ENCODE results near the gene ATXN7L3. TPM values are rescaled to one million over a fixed set of nuclear protein-coding genes. Genes with fewer than 3 reads are reported as not detected.

Gene ATXN7L3
- total RNA-seq, 2 experiments from 2014 or later = 58.1 to 62.3 TPM

GRCh38 chr17:44198721-44199552 is 747 bp downstream of the ATXN7L3 start:
- intact Hi-C loops (cut with micrococcal nuclease) = no loop called here
- Mint-ChIP-seq H3K4me3 (peak overlapping the region; percentile 83), H3K27me3 (no peaks in the 10 kb centered on the region), H3K27ac (peak overlapping the region; percentile 87), H3K9me3 (no peaks in the 10 kb centered on the region), H3K36me3 (ENCODE audit: low read depth) (peaks cover 15% of the 10 kb centered on the region), H3K4me1 (ENCODE audit: low read depth) (peaks cover 33% of the 10 kb centered on the region)
- no peak for TF ChIP-seq CTCF (IDR thresholded peaks at IDR 0.05)
- ATAC-seq (peak; percentile 13), DNase-seq (peak; percentile 61)
- ChIA-PET POLR2A (interaction anchor here (0.6 to 3.9 kb wide), 10 partner anchors 8 to 156 kb away, joined by 3 to 35 read pairs (median 4); partner anchors contain the start of genes TMUB2 and UBTF), CTCF (interaction anchor here (1.0 to 2.7 kb wide), 5 partner anchors 11 to 147 kb away, joined by 4 to 11 read pairs (median 6); partner anchors contain the start of gene GRN)

DNA sequence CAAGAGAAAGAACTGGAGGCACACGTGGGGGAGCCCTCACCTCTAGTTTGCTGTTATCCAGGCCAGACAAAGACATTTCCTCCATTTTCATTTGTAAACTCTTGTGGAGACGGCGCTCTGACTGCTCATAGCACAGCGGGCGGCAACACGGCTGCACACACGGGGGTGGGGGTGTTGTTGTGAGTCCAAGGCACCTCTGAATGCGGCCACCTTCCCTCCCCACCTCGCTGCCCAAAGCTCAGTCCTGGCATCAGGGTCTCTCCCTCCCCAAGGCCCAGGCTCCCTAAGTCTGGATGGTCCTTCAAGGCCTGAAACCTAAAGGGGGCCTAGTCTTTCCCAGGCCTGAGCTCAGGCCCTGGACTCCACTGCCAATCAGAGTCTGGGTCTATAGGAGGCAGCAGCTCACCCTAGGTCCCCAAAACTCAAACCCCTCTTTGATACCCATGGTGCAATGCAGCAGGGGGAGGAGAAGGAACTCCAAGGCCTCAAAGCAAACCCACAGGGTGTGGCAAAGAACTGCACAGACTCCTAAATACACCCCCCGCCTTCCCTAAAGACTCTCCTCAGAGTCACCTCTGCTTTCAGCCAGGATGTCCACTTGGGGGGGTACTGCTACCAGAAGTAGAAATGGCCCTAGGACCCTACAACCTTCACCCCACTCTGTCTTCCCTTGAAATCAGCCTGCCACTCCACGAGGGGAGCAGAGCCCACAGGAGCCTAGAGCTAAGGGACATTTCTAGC is 1.5 kb downstream of the ATXN7L3 start:
- Mint-ChIP-seq H3K4me3 (peak overlapping the region; percentile 83), H3K27me3 (no peaks in the 10 kb centered on the region), H3K9me3 (no peaks in the 10 kb centered on the region), H3K27ac (peak overlapping the region; percentile 87), H3K4me1 (ENCODE audit: low read depth) (peaks cover 26% of the 10 kb centered on the region), H3K36me3 (ENCODE audit: low read depth) (peaks cover 15% of the 10 kb centered on the region)
- POLR2A ChIA-PET = interaction anchor here (0.9 to 3.9 kb wide), 7 partner anchors 9 to 23 kb away, joined by 3 to 35 read pairs (median 10); partner anchors contain the start of genes TMUB2 and UBTF
- DNase-seq (peak; percentile 61), ATAC-seq (peak; percentile 5)
- no peak for TF ChIP-seq CTCF (IDR thresholded peaks at IDR 0.05)
- CTCF ChIA-PET = interaction anchor here (0.7 to 2.7 kb wide), 6 partner anchors 12 to 147 kb away, joined by 3 to 11 read pairs (median 6); partner anchors contain the start of gene GRN
- intact Hi-C loops (cut with micrococcal nuclease) = no loop called here

- Mint-ChIP-seq H3K4me1 (ENCODE audit: low read depth) (peaks cover 21% of the 10 kb centered on the region), H3K27ac (no peak overlapping the region), H3K36me3 (ENCODE audit: low read depth) (peaks cover 15% of the 10 kb centered on the region), H3K4me3 (no peak overlapping the region), H3K27me3 (no peaks in the 10 kb centered on the region), H3K9me3 (no peaks in the 10 kb centered on the region)
- ChIA-PET CTCF (interaction anchor here (0.7 to 2.7 kb wide), 2 partner anchors 13 to 154 kb away, joined by 3 to 11 read pairs; no protein-coding TSS in a partner anchor), POLR2A (interaction anchor here (1.0 to 3.9 kb wide), 6 partner anchors 8 to 24 kb away, joined by 4 to 35 read pairs (median 12); partner anchors contain the start of genes TMUB2 and UBTF)
- no peak for TF ChIP-seq CTCF (IDR thresholded peaks at IDR 0.05)
- ATAC-seq = no peak
- DNase-seq = no peak
- intact Hi-C loops (cut with micrococcal nuclease) = no loop called here
Observed at GRCh38 chr17:44197107-44197506, 2.6 kb downstream of the ATXN7L3 start.

DNA sequence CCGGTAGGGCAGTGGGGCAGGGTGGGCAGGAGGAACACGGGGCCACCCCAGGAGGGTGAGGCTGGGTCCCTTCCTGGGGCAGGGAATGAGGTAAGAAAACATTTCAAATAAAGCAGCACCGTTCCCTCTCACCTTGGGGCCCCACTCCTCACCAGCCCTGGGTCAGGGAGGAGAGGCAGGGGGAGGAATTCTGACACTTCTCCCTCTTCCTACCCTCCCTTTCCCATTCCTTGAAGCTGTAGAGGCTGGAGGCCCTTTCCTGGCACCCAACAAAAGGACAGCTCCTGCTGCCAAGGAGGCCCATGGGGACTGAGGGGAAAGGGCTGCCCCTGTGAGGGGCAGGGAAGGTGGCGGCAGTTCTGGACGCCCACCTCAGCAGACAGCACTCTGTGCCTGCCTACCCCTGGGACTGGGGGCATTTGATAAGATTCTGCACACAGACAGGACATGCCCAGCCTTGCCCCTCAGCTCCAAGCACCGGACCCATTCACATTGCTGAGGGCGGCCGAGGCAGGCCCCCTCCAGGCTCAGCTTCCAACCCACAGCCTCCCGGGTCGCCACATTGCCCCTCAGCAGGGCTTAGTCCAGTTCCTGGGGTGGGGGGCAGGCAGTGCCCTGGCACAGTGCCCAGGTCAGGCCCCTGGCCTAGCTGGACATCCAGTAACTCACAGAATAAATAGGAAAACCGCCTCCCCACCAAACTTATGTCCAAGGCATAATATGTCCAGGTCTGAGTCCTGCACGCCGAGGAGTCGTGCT is 6.2 kb downstream of the ATXN7L3 start:
- Mint-ChIP-seq H3K4me3 (no peak overlapping the region), H3K4me1 (ENCODE audit: low read depth) (peaks cover 19% of the 10 kb centered on the region), H3K27me3 (no peaks in the 10 kb centered on the region), H3K9me3 (no peaks in the 10 kb centered on the region), H3K36me3 (ENCODE audit: low read depth) (peaks cover 31% of the 10 kb centered on the region), H3K27ac (peak overlapping the region; percentile 78)
- intact Hi-C loops (cut with micrococcal nuclease) = no loop called here
- no peak for ATAC-seq
- no peak for TF ChIP-seq CTCF (IDR thresholded peaks at IDR 0.05)
- DNase-seq = no peak
- CTCF ChIA-PET = interaction anchor here (1.4 to 2.4 kb wide), 2 partner anchors 16 to 152 kb away, joined by 4 to 6 read pairs; partner anchors contain the start of gene GRN
- POLR2A ChIA-PET = interaction anchor here (0.6 to 2.1 kb wide), 7 partner anchors 11 to 167 kb away, joined by 3 to 7 read pairs (median 4); no protein-coding TSS in a partner anchor

Measured in activated CD8-positive, alpha-beta T cell treated with anti-CD3 and anti-CD28 coated beads for 36 hours (primary cell).